Ecto neural progenitor cell (in vitro differentiated cells): ENCODE data around the gene KIF19.

Experiments
- DNase-seq: peaks from one replicate; pipeline ENCODE4 v3.0.0-alpha.2; 2018; ENCODE audit warnings: low spot score

KIF19 gene

GRCh38 chr17:74362810-74363498, 36.9 kb downstream of the KIF19 start:
- DNase-seq: no peak

- no peak for DNase-seq
Observed at GRCh38 chr17:74367206-74367605, 41.2 kb downstream of the KIF19 start, which contains the start of gene GPR142. TSS of gene GPR142 (plus strand) at chr17:74367506. CDS start at chr17:74369541, 2,035 bp downstream.

GRCh38 chr17:74368341-74369081, 42.5 kb downstream of the KIF19 start:
- peak; percentile 92 for DNase-seq

DNA sequence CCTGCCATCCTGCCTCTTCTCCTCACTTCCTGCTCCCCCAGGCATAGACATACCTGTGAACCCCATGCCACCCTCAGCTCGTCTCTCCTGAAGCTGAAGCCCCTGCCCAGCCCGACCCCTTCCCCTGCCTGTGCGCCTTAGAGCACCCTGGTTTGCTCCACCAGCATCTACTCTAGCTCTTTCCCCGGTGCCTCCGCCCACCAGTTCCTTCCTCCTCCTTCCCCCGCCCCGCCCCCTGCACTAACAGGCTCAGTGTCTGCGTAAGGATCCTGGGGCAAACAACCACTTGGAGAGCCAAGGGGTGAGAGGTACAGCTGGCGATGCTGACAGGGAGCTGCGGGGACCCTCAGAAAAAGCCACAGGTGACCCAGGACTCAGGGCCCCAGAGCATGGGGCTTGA, 43.2 kb downstream of the KIF19 start:
- DNase-seq: peak; percentile 76

DNA sequence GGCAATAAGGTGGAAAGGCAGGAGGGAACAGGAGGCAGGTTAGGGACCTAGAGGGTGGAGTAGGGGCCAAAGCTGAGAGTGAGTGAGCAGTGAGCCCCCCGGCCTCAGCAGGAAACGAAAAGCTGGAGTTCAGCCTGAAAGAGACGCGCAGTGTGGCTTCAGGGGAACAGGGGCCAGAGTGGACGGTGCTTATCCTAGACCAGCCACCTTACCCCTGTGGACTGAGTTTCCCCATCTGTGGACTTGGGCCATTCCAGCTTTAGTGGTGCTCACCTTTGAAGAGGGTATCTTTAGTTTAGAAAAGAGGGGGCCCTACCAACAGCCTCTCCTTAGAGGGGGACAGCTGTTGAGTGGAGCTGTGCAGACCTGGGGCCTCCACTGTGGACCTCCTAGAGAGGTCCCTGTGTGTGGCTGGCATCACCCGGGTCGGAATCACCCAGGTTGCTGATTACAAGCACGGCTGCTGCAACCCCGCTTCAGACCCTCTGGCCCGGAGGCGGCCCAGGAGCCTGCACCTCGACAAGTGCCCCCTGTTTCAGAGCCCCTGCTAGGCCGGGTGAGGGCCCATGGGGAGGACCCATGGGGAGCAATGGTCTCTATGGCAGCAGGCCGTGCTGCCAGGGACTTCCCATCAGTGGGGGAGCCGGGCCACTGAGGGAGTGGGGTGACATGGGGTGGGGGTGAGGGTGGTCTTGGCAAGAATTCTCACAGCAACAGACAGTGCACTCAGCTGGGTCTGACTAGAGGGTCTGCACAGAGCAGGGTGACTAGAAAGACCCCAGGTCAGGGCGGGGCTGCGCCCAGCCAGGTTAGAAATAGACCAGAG, 43.9 kb downstream of the KIF19 start:
- no peak for DNase-seq

GRCh38 chr17:74371653-74372147, 45.7 kb downstream of the KIF19 start:
- DNase-seq: no peak

- no peak for DNase-seq
Observed at GRCh38 chr17:74372426-74372825, 46.4 kb downstream of the KIF19 start.

DNA sequence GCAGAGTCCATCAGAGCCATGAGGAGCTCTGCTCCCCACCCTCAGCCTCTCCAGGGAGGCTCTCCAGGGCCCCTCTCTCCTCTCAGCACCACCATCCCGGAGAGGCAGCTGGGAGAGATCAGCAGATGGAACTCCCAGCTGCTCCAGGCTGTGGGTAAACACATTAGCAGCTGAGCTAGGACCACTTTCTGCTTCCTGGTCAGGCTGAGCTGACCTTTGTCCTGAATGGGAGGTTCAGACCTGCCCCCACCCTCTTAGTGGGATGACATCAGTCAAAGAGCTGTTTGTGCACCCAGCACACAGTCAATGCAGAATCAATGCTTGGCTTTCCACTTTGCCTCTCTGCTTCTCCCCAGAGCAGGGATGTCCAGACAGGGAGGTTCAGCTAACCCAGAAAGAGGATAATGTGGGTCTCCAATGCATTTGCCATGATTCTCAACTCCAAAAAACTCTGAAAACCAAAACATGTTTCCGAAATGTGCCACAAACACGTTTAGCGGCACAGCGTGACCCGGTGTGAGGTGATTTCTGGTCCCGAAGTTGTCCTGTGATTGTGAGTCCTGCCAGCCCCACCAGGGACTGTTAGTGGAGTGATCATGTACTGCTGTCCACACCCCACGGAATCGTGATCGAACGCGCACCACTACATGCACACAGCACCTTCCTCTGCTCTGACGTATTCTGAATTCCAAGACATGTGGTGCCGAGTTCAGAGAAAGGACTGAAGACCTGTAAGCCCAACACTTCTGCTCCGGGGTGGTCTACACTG, 48.0 kb downstream of the KIF19 start:
- no peak for DNase-seq

DNA sequence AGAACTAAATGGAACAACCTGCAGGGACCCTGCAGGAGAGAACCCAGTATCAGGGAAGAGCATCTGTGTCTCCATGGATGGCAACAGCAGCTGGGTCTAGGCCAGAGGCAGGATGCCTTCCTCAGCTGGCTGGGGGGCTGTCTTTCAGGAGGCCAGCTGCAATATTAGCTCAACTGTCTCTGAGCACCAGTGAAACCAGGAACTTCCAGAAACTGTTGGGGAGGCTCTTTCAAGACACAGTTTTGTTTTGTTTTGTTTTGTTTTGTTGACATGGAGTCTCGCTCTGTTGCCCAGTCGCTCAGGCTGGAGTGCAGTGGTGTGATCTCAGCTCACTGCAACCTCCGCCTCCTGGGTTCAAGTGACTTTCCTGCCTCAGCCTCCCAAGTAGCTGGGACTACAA, 48.8 kb downstream of the KIF19 start:
- DNase-seq: no peak

DNA sequence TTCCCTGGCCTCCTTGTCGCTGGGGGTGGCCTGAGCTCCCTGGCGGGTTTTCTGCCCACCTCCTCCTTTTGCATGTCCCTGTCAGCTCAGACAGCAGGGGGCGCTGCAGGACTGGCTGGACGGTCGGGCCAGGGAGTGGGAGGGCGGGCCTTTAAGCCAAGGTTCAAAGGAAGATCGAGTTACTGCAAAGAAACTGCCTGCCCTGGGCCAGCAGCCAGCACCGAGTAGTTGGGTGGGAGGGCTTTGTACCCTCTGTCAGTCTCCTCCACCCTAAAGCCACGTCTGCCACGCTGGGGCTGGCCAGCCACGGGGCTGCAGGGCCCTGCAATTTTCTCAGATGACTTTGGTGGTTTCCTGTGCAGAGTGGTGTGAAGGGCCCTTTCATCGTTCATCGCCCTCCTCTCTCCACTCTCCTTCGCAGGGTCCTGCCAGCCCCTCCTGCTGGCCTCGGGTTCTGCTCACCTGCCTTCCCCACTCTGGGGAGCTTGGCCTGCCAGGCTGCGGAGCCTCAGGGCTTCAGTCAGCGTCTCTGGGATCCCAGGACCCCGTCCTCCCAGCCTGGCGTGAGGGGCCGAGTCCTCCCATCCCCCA, 53.6 kb downstream of the KIF19 start:
- peak; percentile 100 for DNase-seq

DNA sequence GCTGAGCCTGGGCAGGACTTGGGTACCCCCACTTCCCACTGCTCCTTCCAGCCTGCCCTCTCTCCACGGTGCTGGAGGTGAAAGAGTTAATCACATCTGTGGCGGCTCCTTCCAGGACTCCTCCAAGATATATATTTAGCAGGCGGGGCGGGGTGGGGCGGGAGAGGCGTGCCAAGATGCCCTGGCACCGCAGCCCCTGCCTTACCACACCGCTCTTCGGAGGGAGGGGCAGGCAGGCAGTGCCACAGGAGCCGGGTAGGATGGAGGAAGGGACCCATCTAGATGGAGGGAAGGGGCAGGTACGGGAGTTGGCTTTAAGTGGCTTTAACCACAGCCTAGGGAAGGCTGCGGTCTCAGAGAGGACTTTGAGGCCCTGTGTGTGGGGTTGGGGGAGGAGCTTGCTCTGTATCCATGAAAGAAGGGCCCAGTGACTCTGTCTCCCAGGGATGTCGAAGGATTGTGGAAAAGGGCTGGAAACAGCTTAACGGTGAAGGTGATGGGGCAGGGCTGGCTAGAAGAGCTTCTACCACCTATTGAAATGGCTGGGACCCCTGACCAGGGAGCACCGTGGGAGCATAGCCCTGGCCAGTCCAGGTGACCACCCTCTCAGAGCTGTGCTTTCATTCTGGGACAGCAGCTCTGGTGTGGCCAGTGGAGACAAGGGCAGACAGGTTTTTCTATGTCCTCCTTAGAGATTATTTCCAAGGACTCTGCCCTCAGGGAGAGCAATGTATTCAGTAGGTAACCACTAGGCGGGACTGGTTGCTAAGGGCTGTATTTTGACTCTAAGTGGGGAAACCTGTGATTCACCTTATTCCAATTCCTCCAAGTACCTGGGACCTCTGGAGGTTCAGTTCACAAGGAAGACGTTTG, 54.3 kb downstream of the KIF19 start:
- DNase-seq: peak; percentile 51

GRCh38 chr17:74380959-74381808, 55.2 kb downstream of the KIF19 start:
- no peak for DNase-seq

GRCh38 chr17:74383141-74383540, 57.1 kb downstream of the KIF19 start:
- DNase-seq: no peak

GRCh38 chr17:74385201-74385600, 59.2 kb downstream of the KIF19 start:
- DNase-seq: no peak

DNA sequence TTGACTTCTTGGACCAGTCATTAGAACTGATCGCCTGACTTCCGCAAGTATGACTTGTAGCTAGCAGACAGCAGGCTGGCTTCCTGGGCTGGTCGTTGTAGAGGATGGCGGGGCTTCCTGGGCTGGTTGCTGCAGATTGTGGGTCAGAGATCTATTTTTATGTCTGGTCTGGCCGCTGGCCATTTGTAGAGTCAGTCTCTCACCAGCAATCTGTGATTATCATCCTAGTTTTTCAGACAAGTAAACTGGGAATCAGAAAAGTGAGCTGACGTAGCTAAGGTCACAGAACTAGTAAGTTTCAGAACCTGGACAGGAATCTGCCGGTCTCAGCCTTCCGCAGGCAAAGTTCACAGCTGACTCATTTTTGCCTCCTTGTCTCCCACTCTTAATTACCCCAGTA, 60.4 kb downstream of the KIF19 start:
- no peak for DNase-seq

DNA sequence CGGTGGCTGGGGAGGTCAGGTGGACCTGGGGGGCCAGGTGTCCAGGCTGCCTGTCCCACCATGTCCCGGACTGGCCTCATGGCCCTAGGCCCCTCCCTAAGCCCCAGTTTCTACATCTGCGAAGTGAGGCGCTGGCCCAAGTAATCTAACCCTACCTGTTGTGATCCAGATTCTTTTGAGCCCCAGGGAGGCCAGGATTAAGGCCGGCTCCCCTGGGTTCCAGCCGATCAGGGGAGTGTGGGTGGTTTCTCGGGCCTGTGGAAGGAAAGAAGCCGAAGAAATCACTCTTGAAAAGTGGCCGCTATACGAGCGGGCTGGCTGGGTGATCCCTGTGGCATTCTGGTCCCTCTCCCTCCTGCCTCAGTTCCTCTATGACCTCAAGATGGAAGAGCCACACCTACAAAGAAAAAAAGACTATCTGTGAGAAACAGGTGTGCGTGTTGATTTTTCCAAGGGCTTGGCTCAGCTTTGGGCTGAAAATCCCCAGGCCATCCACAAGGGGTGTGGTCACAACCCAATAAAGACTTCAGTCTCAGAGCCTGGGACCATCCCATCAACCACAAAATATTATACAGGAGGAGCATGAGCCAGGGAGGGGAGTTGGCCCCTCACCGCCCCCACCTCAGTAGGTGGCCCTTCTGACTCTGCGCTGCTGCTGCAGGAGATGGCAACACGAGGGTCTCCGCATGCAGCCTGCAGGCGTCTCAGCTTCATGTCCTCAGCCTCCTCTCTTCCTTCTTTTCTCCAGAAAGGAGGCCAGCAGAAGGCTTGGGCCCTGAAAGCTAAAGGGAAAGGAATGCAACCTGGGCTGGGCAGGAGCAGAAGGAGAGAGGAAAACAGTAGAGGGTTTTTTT, 61.6 kb downstream of the KIF19 start:
- no peak for DNase-seq

DNA sequence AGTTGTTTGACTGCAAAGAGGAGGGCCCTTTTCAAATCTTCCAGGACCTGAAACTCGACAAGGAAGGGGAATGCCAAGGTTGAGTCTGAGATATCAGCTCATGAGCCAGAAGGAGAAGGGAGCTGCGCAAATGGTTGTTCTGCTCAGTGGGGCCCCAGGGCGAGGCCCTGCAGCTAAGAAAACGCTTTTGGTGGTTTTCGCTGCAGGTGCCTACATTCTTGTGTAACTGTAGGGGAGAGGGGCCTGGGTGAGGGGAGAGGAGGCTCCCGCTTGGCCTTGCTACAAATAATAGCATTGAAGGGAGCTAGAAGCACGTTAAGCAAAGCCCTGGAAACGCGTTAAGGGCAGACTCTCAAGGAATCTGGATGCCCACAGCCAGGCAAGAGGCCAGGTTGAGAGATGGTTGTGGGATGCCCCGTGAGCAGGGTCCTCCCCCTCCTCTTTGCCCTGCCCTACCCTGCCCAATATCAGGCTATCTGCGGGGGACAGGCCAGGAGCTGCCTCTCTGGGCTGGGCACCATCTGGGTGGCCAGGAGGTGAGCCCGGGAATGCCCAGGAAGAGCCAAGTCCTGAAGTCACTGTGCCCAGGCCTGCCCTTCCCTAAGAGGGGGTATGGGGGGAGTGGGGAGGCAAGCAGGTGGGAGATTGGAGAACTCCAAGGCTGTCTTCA, 63.2 kb downstream of the KIF19 start:
- DNase-seq: no peak
